Gastroesophageal sphincter (tissue), 4 donors: Measurements from ENCODE around the gene ZNF483. TPM values are rescaled to one million over a fixed set of nuclear protein-coding genes. Genes with fewer than 3 reads are reported as not detected.
A peak's percentile ranks its signal among the peaks of the same experiment; 100 is the strongest.

Experiments
- ATAC-seq: fragments of 150-250 bp; one replicate; pipeline ENCODE4 v1.9.1; 2016; ENCODE audit warnings: mild to moderate bottlenecking, moderate library complexity
- H3K27ac ChIP-seq, 4 donors: fragments of 200-600 bp; sonication (generic) in 3 of 4; 1 replicate in 3 of 4; 2 replicates in 1 of 4; pipeline ENCODE4 v1.5.1; 2016 to 2019
- H3K27me3 ChIP-seq: fragments of 200-600 bp; sonication (generic); one replicate; pipeline ENCODE4 v1.5.1; 2019
- H3K36me3 ChIP-seq, 2 donors: fragments of 200-600 bp; sonication (generic); one replicate each; pipeline ENCODE4 v1.5.1; 2019; ENCODE audit warnings: control low read depth in 1 of 2
- H3K4me1 ChIP-seq, 3 donors: fragments of 200-600 bp; sonication (generic); 1 replicate in 2 of 3; 2 replicates in 1 of 3; pipeline ENCODE4 v1.5.1; 2016 to 2019; ENCODE audit warnings: control low read depth in 2 of 3
- H3K4me3 ChIP-seq, 2 donors: fragments of 200-600 bp; sonication (generic); one replicate each; pipeline ENCODE4 v1.5.1; 2019; ENCODE audit warnings: mild to moderate bottlenecking in 1 of 2, moderate library complexity in 1 of 2
- H3K9me3 ChIP-seq, 3 donors: fragments of 200-600 bp; sonication (generic); one replicate each; pipeline ENCODE4 v1.5.1; 2017 to 2019; ENCODE audit warnings: control low read depth in 2 of 3
- CTCF ChIP-seq, 4 experiments: fragments of 200-600 bp in 2 of 4; fragments of 450-650 bp in 2 of 4; sonication (generic) in 1 of 4; IDR thresholded peaks; one replicate each; pipeline ENCODE4 v1.5.1; 2017 to 2019; ENCODE audit warnings: antibody characterized with exemption in 4 of 4, mild to moderate bottlenecking in 2 of 4, moderate library complexity in 2 of 4
- EP300 ChIP-seq: sonication (generic); formaldehyde crosslinking; IDR thresholded peaks from one replicate; pipeline ENCODE4 v1.6.1; 2017; ENCODE audit warnings: antibody characterized with exemption, mild to moderate bottlenecking
- POLR2A ChIP-seq, 2 donors: fragments of 450-650 bp; IDR thresholded peaks; one replicate each; pipeline ENCODE4 v1.6.1; 2017; ENCODE audit warnings: antibody characterized with exemption in 2 of 2, mild to moderate bottlenecking in 2 of 2, moderate library complexity in 1 of 2
- POLR2AphosphoS5 ChIP-seq: sonication (generic); formaldehyde crosslinking; IDR thresholded peaks from one replicate; pipeline ENCODE4 v1.6.1; 2017; ENCODE audit warnings: antibody characterized with exemption
- WGBS, 2 donors: methylation state at CpG; one replicate each; pipeline ENCODE4 v1.1.5; 2018; ENCODE audit warnings: low coverage in 1 of 2; 5-methylcytosine and 5-hydroxymethylcytosine counted together
- total RNA-seq, 4 donors: library from RNA; depleted of rRNA; stranded (reverse); fragments of >200 nt; gene quantifications; one replicate each; pipeline ENCODE4 v1.1.0, GENCODE V29; 2016

ZNF483 gene
- total RNA-seq, 4 donors from 2014 or later: 10.8 to 30.5 (median 21.4) TPM

- TF ChIP-seq EP300 (no peak), POLR2AphosphoS5 (no peak), CTCF (IDR thresholded peaks at IDR 0.05) (no peak), POLR2A (IDR thresholded peaks at IDR 0.05) (no peak)
- Histone ChIP-seq H3K9me3 (peaks cover 0 to 11% (median 0%) of the 10 kb centered on the region in 3 donors), H3K4me3 (no peak overlapping the region), H3K4me1 (no peaks in the 10 kb centered on the region), H3K36me3 (peaks cover 7 to 98% of the 10 kb centered on the region in 2 donors), H3K27me3 (no peaks in the 10 kb centered on the region), H3K27ac (no peak overlapping the region)
- ATAC-seq: no peak
- WGBS, 2 donors: 27 to 58% methylated on average over 2 to 4 of the region's 4 CpGs
Measured at GRCh38 chr9:111572950-111573604, 48.1 kb downstream of the ZNF483 start.

- TF ChIP-seq POLR2A (IDR thresholded peaks at IDR 0.05) (no peak), POLR2AphosphoS5 (no peak)
- peaks cover 3 to 87% of the 10 kb centered on the region in 2 donors for H3K36me3 ChIP-seq
- H3K27me3 ChIP-seq: no peaks in the 10 kb centered on the region
- H3K9me3 ChIP-seq: no peaks in the 10 kb centered on the region
- no peaks in the 10 kb centered on the region for H3K4me1 ChIP-seq
- H3K27ac ChIP-seq: no peak overlapping the region
- no peak overlapping the region for H3K4me3 ChIP-seq
- no peak for ATAC-seq
- 73 to 89% methylated on average over 3 of the region's 3 CpGs for WGBS, 2 donors
Measured at GRCh38 chr9:111582888-111583287, 57.9 kb downstream of the ZNF483 start.

- Histone ChIP-seq H3K27ac (no peak overlapping the region), H3K4me1 (no peaks in the 10 kb centered on the region), H3K9me3 (no peaks in the 10 kb centered on the region), H3K4me3 (no peak overlapping the region), H3K36me3 (peaks cover 3 to 77% of the 10 kb centered on the region in 2 donors), H3K27me3 (no peaks in the 10 kb centered on the region)
- 93 to 97% methylated on average over 4 to 5 of the region's 5 CpGs for WGBS, 2 donors
- ATAC-seq: no peak
- TF ChIP-seq POLR2A (IDR thresholded peaks at IDR 0.05) (no peak), CTCF (IDR thresholded peaks at IDR 0.05) (no peak), EP300 (no peak), POLR2AphosphoS5 (no peak)
Measured at GRCh38 chr9:111586378-111586777, 61.4 kb downstream of the ZNF483 start.

GRCh38 chr9:111588846-111589245 is 63.9 kb downstream of the ZNF483 start:
- no peak for TF ChIP-seq POLR2AphosphoS5
- TF ChIP-seq CTCF (IDR thresholded peaks at IDR 0.05): no peak
- TF ChIP-seq POLR2A (IDR thresholded peaks at IDR 0.05): no peak
- no peak for TF ChIP-seq EP300
- Histone ChIP-seq H3K27me3 (no peaks in the 10 kb centered on the region), H3K27ac (no peak overlapping the region), H3K36me3 (peaks cover 3 to 74% of the 10 kb centered on the region in 2 donors), H3K4me1 (no peaks in the 10 kb centered on the region), H3K4me3 (no peak overlapping the region), H3K9me3 (no peaks in the 10 kb centered on the region)
- WGBS, 2 donors: 62 to 86% methylated on average over 5 of the region's 5 CpGs
- ATAC-seq: no peak

GRCh38 chr9:111597852-111598732 is 73.1 kb downstream of the ZNF483 start:
- Histone ChIP-seq H3K4me1 (peaks cover 0 to 33% (median 0%) of the 10 kb centered on the region in 3 donors), H3K9me3 (no peaks in the 10 kb centered on the region), H3K36me3 (peaks cover 0 to 37% of the 10 kb centered on the region in 2 donors), H3K27me3 (no peaks in the 10 kb centered on the region), H3K4me3 (peak overlapping the region; percentile 62 to 84), H3K27ac (peak overlapping the region; percentile 6 to 91 (median 88))
- ATAC-seq: peak; percentile 68
- WGBS, 2 donors: 0 to 2% methylated on average over 18 to 31 of the region's 41 CpGs
- no peak for TF ChIP-seq EP300
- TF ChIP-seq POLR2A (IDR thresholded peaks at IDR 0.05): no peak
- TF ChIP-seq CTCF (IDR thresholded peaks at IDR 0.05): peak; percentile 22 to 79 (median 52)
